ENCODE results near the gene CPNE2. TPM values are rescaled to one million over a fixed set of nuclear protein-coding genes. Genes with fewer than 3 reads are reported as not detected.
"Not testable (repeated sequence)": the region's sequence is repeated elsewhere in the genome, so short reads cannot be mapped to it uniquely, and the experiment has no call there.

Gene CPNE2
- total RNA-seq, 1 experiment from 2014 or later = 51.5 TPM

GRCh38 chr16:57098188-57098841, 5.9 kb downstream of the CPNE2 start:
- DNase-seq (ENCODE audit: low read depth) = no peak

GRCh38 chr16:57099965-57100364, 7.6 kb downstream of the CPNE2 start:
- DNase-seq (ENCODE audit: low read depth) = peak; percentile 69

- no peak for DNase-seq (ENCODE audit: low read depth)
These were observed 8.1 kb downstream of the CPNE2 start for GRCh38 chr16:57100445-57100844.

GRCh38 chr16:57102888-57103851, 10.8 kb downstream of the CPNE2 start:
- no peak for DNase-seq (ENCODE audit: low read depth)

DNA sequence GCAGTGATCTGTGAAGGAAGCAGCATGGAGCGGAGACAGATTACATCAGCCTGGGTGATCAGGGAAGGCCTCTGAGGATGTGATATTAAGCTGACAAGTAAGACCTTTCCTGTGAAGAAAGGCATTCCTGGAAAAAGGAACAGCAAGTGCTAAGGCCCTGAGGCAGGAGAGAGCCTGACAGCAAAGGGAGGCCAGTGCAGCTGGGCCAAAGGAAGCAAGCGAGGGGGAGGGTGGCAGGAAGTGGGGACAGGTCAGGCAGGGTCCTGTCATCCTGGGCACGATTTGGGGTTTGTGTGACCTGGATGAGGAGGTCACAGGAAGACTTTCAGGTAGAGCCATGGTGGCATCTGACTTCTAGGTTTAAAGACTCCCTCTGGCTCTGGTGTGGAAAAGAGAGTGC, 12.3 kb downstream of the CPNE2 start:
- DNase-seq (ENCODE audit: low read depth) = no peak

DNA sequence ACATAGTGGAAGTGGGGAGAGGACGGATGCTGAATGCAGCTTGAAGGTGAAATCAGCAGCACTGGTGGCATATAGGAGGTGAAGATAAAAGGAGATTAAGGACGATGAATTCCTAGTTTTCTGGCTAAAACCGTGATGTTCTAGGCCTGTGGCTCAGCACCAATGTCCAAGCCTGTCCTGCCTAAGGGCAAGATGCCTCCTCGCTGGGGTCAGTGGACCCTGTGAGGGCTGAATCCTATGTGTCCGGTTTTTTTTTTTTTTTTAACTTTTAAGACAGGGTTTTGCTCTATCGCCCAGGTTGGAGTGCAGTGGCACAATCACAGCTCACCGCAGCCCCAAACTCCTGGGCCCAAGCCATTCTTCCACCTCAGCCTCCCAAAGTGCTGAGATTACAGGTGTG, 12.8 kb downstream of the CPNE2 start:
- no peak for DNase-seq (ENCODE audit: low read depth)

GRCh38 chr16:57106767-57107166, 14.4 kb downstream of the CPNE2 start:
- peak; percentile 52 for DNase-seq (ENCODE audit: low read depth)

DNA sequence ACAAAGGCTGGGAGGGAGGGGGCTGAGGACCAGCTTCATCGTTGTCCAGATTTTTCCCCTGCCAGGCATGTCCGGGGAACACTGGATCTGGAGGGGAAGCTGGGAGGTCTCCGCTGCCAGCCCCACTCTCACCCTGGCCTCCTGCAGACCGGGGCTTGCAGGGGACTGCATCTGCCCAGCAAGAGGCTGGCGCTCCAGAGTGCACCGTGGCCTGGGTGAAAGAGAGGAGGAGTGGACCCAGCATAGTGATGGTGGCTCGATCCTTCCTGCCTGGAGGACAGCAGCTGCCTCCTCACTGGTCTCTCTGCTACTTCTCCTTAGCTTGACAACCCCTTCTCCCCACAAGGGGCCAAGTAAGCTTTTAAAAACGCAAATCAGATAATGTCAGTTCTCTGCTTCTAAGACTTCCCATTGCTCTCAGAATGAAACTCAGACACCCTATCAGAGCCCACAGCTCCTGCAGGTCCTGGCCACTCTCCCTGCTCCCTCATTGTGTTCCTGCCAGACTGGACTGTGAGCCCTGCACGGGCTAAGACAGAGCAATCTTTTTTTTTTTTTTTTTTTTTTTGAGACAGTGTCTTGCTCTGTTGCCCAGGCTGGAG, 15.0 kb downstream of the CPNE2 start:
- DNase-seq (ENCODE audit: low read depth) = no peak

DNA sequence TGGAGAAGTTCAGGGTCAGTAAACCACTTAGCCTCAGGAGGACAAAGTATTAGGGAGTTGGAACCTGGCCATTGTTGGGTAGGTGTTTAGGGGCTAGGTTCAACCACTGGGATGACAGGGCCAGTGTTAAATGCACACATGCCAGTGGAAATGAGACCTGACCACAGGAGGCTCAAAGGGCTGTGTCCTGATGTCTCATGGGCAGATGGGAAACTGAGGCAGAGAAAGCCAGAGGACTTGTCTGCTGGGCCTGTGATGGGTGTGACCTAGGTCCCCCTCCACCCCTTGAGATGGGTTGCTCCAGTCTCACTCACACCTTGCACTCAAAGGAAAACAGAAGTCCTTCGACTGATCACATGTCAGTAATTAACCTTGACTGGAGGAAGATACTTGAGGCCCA, 16.0 kb downstream of the CPNE2 start:
- no peak for DNase-seq (ENCODE audit: low read depth)

DNA sequence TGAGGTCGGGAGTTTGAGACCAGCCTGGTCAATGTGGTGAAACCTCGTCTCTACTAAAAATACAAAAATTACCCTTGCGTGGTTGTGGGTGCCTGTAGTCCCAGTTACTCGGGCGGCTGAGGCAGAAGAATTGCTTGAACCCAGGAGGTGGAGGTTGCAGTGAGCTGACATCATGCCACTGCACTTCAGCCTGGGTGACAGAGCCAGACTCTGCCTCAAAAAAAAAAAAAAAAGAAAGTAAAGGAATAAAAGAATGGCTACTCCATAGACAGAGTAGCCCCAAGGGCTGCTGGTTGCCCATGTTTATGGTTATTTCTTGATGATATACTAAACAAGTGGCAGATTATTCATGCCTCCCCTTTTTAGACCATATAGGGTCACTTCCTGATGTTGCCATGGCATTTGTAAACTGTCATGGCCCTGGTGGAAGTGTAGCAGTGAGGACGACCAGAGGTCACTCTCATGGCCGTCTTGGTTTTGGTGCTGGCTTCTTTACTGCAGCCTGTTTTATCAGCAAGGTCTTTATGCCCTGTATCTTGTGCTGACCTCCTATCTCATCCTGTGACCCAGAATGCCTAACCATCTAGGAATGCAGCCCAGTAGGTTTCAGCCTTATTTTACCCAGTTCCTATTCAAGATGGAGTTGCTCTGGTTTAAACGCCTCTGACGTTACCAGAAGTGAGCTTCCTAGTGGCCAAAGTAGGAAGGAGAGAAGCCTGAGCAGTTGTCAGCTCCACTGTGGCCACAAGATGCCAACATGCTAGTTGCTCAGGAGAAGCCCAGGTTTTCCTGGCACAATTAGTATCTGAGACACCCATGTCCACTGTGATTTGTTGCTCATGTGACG, 17.1 kb downstream of the CPNE2 start:
- not testable (repeated sequence) for DNase-seq (ENCODE audit: low read depth)

- no peak for DNase-seq (ENCODE audit: low read depth)
These were observed 18.6 kb downstream of the CPNE2 start for GRCh38 chr16:57110937-57111336.

DNA sequence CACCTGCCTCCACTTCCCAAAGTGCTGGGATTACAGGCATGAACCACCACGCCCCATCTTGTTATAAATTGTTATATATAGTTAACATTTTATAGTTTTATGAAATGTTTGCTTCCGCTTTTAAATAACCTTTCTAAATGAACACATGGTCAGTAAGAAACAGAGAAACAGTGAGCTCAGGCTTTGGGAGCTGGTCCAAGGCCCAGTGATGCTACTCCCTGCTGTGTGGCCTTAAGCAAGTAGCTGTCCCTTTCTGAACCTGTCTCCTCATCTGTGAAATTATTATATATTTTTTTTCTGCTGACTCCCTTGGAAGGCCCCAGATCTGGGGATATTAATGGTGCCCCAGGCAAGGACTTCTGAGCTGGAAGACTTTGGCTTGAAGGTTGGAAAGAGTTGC, 19.0 kb downstream of the CPNE2 start:
- DNase-seq (ENCODE audit: low read depth) = no peak

GRCh38 chr16:57112403-57113041, 20.1 kb downstream of the CPNE2 start:
- no peak for DNase-seq (ENCODE audit: low read depth)

DNA sequence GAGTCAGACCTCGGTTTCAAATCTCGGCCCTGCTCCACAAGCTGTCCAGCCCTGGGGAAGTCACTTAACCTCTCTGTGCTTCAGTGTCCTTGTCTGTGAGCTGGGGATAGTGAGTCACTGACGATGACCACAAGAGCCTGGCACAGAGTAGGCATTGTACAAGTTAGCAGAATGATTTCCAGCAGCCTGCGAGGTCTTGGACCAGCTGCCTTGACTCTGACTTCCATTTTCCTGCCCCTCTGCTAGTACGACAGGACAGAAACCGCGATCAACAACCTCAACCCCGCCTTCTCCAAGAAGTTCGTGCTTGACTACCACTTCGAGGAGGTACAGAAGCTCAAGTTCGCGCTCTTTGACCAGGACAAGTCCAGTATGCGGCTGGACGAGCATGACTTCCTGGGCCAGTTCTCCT, 20.7 kb downstream of the CPNE2 start:
- DNase-seq (ENCODE audit: low read depth) = peak; percentile 61

- no peak for DNase-seq (ENCODE audit: low read depth)
These were observed 21.3 kb downstream of the CPNE2 start for GRCh38 chr16:57113664-57114063.

DNA sequence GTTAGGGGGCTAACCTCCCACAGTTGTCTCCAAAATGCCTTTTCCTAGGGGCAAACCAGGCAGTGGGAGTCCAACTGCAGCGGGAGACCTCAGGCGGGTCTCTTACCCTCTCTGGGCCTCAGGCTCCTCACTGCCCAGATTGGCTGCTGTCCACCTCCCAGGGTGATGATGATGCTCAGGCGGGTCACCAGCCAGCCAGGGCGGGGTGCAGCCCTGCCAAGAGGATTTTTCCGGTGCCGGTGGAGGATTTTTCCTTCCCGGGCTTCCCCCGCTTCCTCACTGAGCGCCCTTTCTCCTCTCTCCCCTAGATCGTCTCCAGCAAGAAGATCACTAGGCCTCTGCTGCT, 22.8 kb downstream of the CPNE2 start:
- DNase-seq (ENCODE audit: low read depth) = no peak

DNA sequence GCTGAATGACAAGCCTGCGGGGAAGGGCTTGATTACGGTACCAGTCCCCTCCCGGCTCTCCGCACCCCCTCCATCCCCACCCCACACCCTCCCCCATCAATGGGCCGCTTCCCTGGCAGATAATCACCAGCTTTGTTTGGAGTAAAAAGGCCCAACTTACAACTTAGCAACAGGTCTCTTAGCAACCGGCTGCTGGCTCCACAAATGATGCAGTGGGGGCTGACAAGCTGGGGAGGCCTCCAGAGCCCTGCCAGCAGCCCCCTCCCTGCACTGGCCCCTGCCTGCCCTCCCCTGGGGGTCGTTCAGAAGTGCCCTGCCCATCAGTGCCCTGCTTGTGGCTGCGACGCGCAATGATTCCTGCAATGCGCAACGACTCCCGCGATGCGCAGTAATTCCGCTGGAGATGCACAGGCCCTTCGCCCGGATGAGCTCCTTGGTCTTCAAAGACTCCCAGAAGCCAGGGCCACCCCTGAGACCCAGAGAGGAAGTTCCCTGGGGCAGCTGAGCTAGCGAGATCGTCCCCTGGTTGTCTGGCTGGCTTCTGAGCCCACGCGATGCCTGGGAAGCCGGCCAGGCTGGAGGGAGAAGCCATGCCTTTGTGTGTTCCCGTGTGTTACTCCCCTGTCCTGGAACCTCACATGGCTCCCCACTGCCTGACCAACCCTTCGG, 23.3 kb downstream of the CPNE2 start:
- no peak for DNase-seq (ENCODE audit: low read depth)

DNA sequence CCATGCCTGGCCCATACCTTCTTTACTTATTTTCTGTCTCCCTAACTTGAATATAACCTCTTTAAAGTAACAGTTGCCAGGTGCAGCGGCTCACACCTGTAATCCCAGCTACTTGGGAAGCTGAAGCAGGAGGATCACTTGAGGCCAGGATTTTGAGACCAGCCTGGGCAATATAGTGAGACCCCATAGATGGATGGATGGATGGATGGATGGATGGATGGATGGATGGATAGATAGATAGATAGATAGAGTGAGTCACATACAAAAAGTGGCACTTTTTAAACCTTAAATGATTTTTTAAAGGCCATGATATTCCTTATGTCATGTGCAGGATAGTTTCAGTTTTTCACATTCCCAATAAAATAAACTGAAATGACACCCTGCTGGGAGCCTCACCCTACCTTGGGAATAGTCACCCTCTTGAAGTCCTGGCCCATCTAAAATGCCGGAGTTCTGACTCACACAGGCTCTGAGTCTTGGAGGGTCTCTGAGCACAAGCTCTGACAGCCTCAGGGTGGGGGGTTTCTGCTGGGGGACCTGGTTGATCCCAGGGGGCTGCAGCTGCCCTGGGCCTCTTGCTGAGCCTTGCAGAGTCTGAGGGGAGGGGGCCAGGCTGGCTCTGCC, 26.2 kb downstream of the CPNE2 start:
- no peak for DNase-seq (ENCODE audit: low read depth)

GRCh38 chr16:57123216-57123973, 31.0 kb downstream of the CPNE2 start:
- no peak for DNase-seq (ENCODE audit: low read depth)

Data from HT1080 (cell line).